SK-N-SH treated with all-trans-retinoic acid at 6 μM for 48 hours (cell line): ENCODE results near the gene LRRC8E.

Experiments
- ATAC-seq: fragments of 200-7000 bp; cut with Tn5 transposase; 3 replicates; pipeline ENCODE4 v1.9.1; 2020; ENCODE audit warnings: mild to moderate bottlenecking, moderate library complexity
- ARNTL ChIP-seq: fragments of 450-650 bp; formaldehyde crosslinking; IDR thresholded peaks from 2 replicates; pipeline ENCODE4 v1.5.0; 2020; ENCODE audit warnings: low read depth, mild to moderate bottlenecking, moderate library complexity, borderline replicate concordance
- CREB5 ChIP-seq: fragments of 250-450 bp; sonication (Bioruptor Pico); IDR thresholded peaks from 2 replicates; pipeline ENCODE4 v1.5.1; 2020; ENCODE audit warnings: low read depth, mild to moderate bottlenecking, moderate library complexity
- CSDC2 ChIP-seq: fragments of 250-450 bp; sonication (Bioruptor Pico); IDR thresholded peaks from 2 replicates; pipeline ENCODE4 v1.5.0; 2020; ENCODE audit warnings: mild to moderate bottlenecking, moderate library complexity
- CSRNP3 ChIP-seq: fragments of 250-450 bp; sonication (Bioruptor Pico); IDR thresholded peaks from 2 replicates; pipeline ENCODE4 v1.5.1; 2021; ENCODE audit warnings: mild to moderate bottlenecking, moderate library complexity
- ESRRG ChIP-seq: fragments of 250-450 bp; sonication (Bioruptor Pico); IDR thresholded peaks from 2 replicates; pipeline ENCODE4 v1.6.1; 2021; ENCODE audit warnings: mild to moderate bottlenecking
- ISL1 ChIP-seq: fragments of 250-450 bp; sonication (Bioruptor Pico); IDR thresholded peaks from 2 replicates; pipeline ENCODE4 v2.1.2; 2022; ENCODE audit warnings: mild to moderate bottlenecking, moderate library complexity
- OSR1 ChIP-seq: fragments of 250-450 bp; sonication (Bioruptor Pico); IDR thresholded peaks from 2 replicates; pipeline ENCODE4 v1.8.0; 2022; ENCODE audit warnings: moderate library complexity, mild to moderate bottlenecking, inconsistent platforms
- POU6F1 ChIP-seq: fragments of 250-450 bp; sonication (Bioruptor Pico); IDR thresholded peaks from 2 replicates; pipeline ENCODE4 v1.8.0; 2021; ENCODE audit warnings: low read depth, mild to moderate bottlenecking, moderate library complexity, borderline replicate concordance
- PPARA ChIP-seq: fragments of 250-450 bp; sonication (Bioruptor Pico); IDR thresholded peaks from 2 replicates; pipeline ENCODE4 v1.5.0; 2020; ENCODE audit warnings: mild to moderate bottlenecking, borderline replicate concordance
- RARB ChIP-seq: fragments of 250-450 bp; sonication (Bioruptor Pico); IDR thresholded peaks from 2 replicates; pipeline ENCODE4 v1.8.0; 2021; ENCODE audit warnings: mild to moderate bottlenecking, moderate library complexity
- SNAI2 ChIP-seq: fragments of 250-450 bp; sonication (Bioruptor Pico); IDR thresholded peaks from 2 replicates; pipeline ENCODE4 v1.5.0; 2020; ENCODE audit warnings: mild to moderate bottlenecking, moderate library complexity
- TOX ChIP-seq: fragments of 250-450 bp; sonication (Bioruptor Pico); IDR thresholded peaks from 2 replicates; pipeline ENCODE4 v1.8.0; 2021; ENCODE audit warnings: mild to moderate bottlenecking, moderate library complexity, borderline replicate concordance
- ZC3H10 ChIP-seq: fragments of 250-450 bp; sonication (Bioruptor Pico); IDR thresholded peaks from 2 replicates; pipeline ENCODE4 v1.5.1; 2021; ENCODE audit warnings: mild to moderate bottlenecking, moderate library complexity
- ZFP3 ChIP-seq: fragments of 250-450 bp; sonication (Bioruptor Pico); IDR thresholded peaks from 2 replicates; pipeline ENCODE4 v1.5.0; 2020; ENCODE audit warnings: mild to moderate bottlenecking, moderate library complexity
- ZFP30 ChIP-seq: fragments of 450-650 bp; formaldehyde crosslinking; IDR thresholded peaks from 2 replicates; pipeline ENCODE4 v1.5.0; 2022; ENCODE audit warnings: mild to moderate bottlenecking, moderate library complexity
- ZNF565 ChIP-seq: fragments of 450-650 bp; formaldehyde crosslinking; conservative IDR thresholded peaks from 2 replicates; pipeline ENCODE4 v1.5.0; 2020; ENCODE audit warnings: low read depth, mild to moderate bottlenecking, moderate library complexity
- ZNF70 ChIP-seq: fragments of 450-650 bp; formaldehyde crosslinking; IDR thresholded peaks from 2 replicates; pipeline ENCODE4 v1.5.0; 2020; ENCODE audit warnings: mild to moderate bottlenecking, moderate library complexity
- ZNF8 ChIP-seq: fragments of 450-650 bp; formaldehyde crosslinking; IDR thresholded peaks from 2 replicates; pipeline ENCODE4 v1.5.0; 2020; ENCODE audit warnings: mild to moderate bottlenecking, moderate library complexity
- TF ChIP-seq, protein P1 (sequence below): fragments of 250-450 bp; sonication (Bioruptor Pico); IDR thresholded peaks from 2 replicates; pipeline ENCODE4 v1.5.0; 2020; ENCODE audit warnings: mild to moderate bottlenecking, moderate library complexity
- TF ChIP-seq, protein P2 (sequence below): fragments of 250-450 bp; sonication (Bioruptor Pico); IDR thresholded peaks from 2 replicates; pipeline ENCODE4 v1.8.0; 2020; ENCODE audit warnings: mild to moderate bottlenecking, moderate library complexity, borderline replicate concordance

The LRRC8E gene

GRCh38 chr19:7863157-7863970 is 24.9 kb upstream of the LRRC8E start:
- no peak for TF ChIP-seq ZNF70 (CRISPR knock-in tag)
- TF ChIP-seq SNAI2 (CRISPR knock-in tag), result no peak
- no peak for TF ChIP-seq ZFP30
- TF ChIP-seq POU6F1 (CRISPR knock-in tag), result no peak
- TF ChIP-seq ISL1 (CRISPR knock-in tag), result no peak
- no peak for TF ChIP-seq RARB (CRISPR knock-in tag)
- no peak for TF ChIP-seq ZFP3 (CRISPR knock-in tag)
- TF ChIP-seq, protein P1, sequence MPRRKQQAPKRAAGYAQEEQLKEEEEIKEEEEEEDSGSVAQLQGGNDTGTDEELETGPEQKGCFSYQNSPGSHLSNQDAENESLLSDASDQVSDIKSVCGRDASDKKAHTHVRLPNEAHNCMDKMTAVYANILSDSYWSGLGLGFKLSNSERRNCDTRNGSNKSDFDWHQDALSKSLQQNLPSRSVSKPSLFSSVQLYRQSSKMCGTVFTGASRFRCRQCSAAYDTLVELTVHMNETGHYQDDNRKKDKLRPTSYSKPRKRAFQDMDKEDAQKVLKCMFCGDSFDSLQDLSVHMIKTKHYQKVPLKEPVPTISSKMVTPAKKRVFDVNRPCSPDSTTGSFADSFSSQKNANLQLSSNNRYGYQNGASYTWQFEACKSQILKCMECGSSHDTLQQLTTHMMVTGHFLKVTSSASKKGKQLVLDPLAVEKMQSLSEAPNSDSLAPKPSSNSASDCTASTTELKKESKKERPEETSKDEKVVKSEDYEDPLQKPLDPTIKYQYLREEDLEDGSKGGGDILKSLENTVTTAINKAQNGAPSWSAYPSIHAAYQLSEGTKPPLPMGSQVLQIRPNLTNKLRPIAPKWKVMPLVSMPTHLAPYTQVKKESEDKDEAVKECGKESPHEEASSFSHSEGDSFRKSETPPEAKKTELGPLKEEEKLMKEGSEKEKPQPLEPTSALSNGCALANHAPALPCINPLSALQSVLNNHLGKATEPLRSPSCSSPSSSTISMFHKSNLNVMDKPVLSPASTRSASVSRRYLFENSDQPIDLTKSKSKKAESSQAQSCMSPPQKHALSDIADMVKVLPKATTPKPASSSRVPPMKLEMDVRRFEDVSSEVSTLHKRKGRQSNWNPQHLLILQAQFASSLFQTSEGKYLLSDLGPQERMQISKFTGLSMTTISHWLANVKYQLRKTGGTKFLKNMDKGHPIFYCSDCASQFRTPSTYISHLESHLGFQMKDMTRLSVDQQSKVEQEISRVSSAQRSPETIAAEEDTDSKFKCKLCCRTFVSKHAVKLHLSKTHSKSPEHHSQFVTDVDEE (CRISPR knock-in tag), result no peak
- TF ChIP-seq ZNF565, result no peak
- TF ChIP-seq, protein P2, sequence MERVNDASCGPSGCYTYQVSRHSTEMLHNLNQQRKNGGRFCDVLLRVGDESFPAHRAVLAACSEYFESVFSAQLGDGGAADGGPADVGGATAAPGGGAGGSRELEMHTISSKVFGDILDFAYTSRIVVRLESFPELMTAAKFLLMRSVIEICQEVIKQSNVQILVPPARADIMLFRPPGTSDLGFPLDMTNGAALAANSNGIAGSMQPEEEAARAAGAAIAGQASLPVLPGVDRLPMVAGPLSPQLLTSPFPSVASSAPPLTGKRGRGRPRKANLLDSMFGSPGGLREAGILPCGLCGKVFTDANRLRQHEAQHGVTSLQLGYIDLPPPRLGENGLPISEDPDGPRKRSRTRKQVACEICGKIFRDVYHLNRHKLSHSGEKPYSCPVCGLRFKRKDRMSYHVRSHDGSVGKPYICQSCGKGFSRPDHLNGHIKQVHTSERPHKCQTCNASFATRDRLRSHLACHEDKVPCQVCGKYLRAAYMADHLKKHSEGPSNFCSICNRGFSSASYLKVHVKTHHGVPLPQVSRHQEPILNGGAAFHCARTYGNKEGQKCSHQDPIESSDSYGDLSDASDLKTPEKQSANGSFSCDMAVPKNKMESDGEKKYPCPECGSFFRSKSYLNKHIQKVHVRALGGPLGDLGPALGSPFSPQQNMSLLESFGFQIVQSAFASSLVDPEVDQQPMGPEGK, result no peak
- no peak for TF ChIP-seq ARNTL
- no peak for TF ChIP-seq CREB5
- no peak for TF ChIP-seq ZC3H10 (CRISPR knock-in tag)
- TF ChIP-seq OSR1 (CRISPR knock-in tag), result no peak
- no peak for TF ChIP-seq CSRNP3 (CRISPR knock-in tag)
- no peak for TF ChIP-seq ESRRG
- no peak for TF ChIP-seq PPARA
- TF ChIP-seq, all 23 proteins: peak for 0
- no peak for ATAC-seq

DNA sequence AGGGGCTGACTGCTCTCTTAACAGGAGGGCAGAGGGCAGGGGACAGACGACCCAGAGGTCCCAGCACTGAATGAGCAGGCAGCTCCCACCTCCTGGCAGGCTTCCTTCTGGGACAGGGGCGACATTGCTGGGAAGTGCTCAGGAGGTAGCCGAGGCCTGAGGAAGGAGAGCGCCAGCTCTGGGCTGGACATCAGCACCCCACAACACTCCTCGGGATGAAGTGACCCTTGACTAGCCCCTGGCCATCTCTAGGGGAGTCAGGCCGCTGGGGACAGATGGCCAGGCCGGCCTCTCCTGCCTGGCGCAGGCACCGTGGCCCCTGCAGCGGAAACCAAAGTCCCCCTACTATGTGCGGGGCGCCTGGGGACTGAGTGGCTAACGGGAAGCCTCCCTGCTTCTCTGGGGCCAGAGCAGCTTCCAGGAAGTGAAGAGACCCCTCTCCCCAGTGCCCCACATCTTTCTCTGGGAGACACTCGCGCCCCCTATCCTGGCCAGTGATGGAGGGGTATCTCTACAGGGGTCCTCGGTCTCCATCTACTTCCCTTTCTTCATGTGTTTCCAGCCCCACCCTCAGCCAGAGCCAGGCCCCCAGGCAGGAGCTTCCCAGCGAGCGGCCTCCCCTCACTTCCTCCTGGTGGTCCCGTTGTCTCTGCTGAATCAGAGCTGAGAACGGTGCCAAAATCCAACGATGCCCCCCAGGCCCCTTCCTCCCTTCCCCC is 24.2 kb upstream of the LRRC8E start:
- TF ChIP-seq OSR1 (CRISPR knock-in tag) (no peak), ZNF70 (CRISPR knock-in tag) (no peak), ZNF565 (no peak), CSDC2 (no peak), TOX (CRISPR knock-in tag) (no peak), ZC3H10 (CRISPR knock-in tag) (no peak), SNAI2 (CRISPR knock-in tag) (no peak), PPARA (no peak), POU6F1 (CRISPR knock-in tag) (no peak), RARB (CRISPR knock-in tag) (no peak), ZNF8 (no peak), ESRRG (no peak)
- TF ChIP-seq, protein P2, result no peak
- TF ChIP-seq, protein P1 (CRISPR knock-in tag), result no peak
- no peak for ATAC-seq
